Glutamatergic neuron (in vitro differentiated cells): ENCODE results near the gene IL23R. TPM values are rescaled to one million over a fixed set of nuclear protein-coding genes. Genes with fewer than 3 reads are reported as not detected.

Experiments used
- DNase-seq: peaks from one replicate; pipeline ENCODE4 v3.0.0; 2022
- H3K27ac Mint-ChIP-seq: one replicate; pipeline ENCODE4 v1.8.0; 2020; ENCODE audit warnings: mild to moderate bottlenecking, mixed read lengths, inconsistent platforms; ENCODE audit not compliant: unreplicated experiment
- H3K27me3 Mint-ChIP-seq: one replicate; pipeline ENCODE4 v1.8.0; 2020; ENCODE audit warnings: mild to moderate bottlenecking, moderate library complexity, mixed read lengths, inconsistent platforms; ENCODE audit not compliant: unreplicated experiment
- H3K36me3 Mint-ChIP-seq: one replicate; pipeline ENCODE4 v1.8.0; 2020; ENCODE audit warnings: mild to moderate bottlenecking, mixed read lengths, inconsistent platforms; ENCODE audit not compliant: unreplicated experiment
- H3K4me1 Mint-ChIP-seq: one replicate; pipeline ENCODE4 v1.8.0; 2020; ENCODE audit warnings: mild to moderate bottlenecking, low read depth, mixed read lengths, inconsistent platforms; ENCODE audit not compliant: unreplicated experiment
- H3K4me3 Mint-ChIP-seq: one replicate; pipeline ENCODE4 v1.8.0; 2020; ENCODE audit warnings: mild to moderate bottlenecking, mixed read lengths, inconsistent platforms; ENCODE audit not compliant: unreplicated experiment
- H3K9me3 Mint-ChIP-seq: one replicate; pipeline ENCODE4 v1.8.0; 2020; ENCODE audit warnings: mild to moderate bottlenecking, moderate library complexity, mixed read lengths, inconsistent platforms; ENCODE audit not compliant: unreplicated experiment
- CTCF ChIP-seq: fragments of 200-600 bp; sonication (generic); IDR thresholded peaks from one replicate; pipeline ENCODE4 v1.5.0; 2021; ENCODE audit not compliant: partially characterized antibody, unreplicated experiment
- total RNA-seq: library from RNA; stranded (reverse); fragmentation: NEBNext Ultra II Directional; extraction: Animal tissue kit (Norgen Biotek cat#: 25700); gene quantifications from one replicate; pipeline ENCODE4 v1.2.1, GENCODE V29; 2021; ENCODE audit not compliant: unreplicated experiment

The IL23R gene
- total RNA-seq, 1 donor from 2014 or later: not detected

DNA sequence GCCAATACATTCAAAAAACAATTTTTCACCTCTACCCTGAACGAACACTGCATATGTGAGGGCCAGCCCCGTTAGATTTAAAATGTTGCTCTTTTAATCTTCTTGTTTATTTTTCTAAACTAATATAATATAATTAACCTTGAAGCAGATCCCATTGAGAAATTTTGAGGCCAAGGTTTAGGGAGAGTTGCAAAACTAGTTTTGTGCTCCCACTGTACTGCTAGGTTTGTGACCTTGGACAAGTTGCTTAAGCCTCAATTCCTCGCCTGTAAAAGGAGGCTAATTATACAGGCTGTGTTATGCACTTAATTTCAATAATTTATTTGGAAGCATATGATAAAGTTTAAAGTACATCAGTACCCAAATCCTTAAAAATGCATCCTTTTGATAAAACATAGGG lies 3.7 kb downstream of the IL23R start:
- TF ChIP-seq CTCF: no peak
- no peaks in the 10 kb centered on the region for H3K27me3 Mint-ChIP-seq
- H3K27ac Mint-ChIP-seq: no peak overlapping the region
- no peaks in the 10 kb centered on the region for H3K9me3 Mint-ChIP-seq
- no peak overlapping the region for H3K4me3 Mint-ChIP-seq
- no peaks in the 10 kb centered on the region for H3K36me3 Mint-ChIP-seq
- H3K4me1 Mint-ChIP-seq: no peaks in the 10 kb centered on the region
- no peak for DNase-seq

GRCh38 chr1:67170751-67171573 lies 4.7 kb downstream of the IL23R start:
- no peaks in the 10 kb centered on the region for H3K27me3 Mint-ChIP-seq
- H3K36me3 Mint-ChIP-seq: no peaks in the 10 kb centered on the region
- no peak overlapping the region for H3K27ac Mint-ChIP-seq
- H3K4me1 Mint-ChIP-seq: no peaks in the 10 kb centered on the region
- TF ChIP-seq CTCF: no peak
- no peak for DNase-seq
- no peaks in the 10 kb centered on the region for H3K9me3 Mint-ChIP-seq
- no peak overlapping the region for H3K4me3 Mint-ChIP-seq

- Mint-ChIP-seq H3K27ac (no peak overlapping the region), H3K36me3 (no peaks in the 10 kb centered on the region), H3K4me3 (no peak overlapping the region), H3K4me1 (no peaks in the 10 kb centered on the region), H3K27me3 (no peaks in the 10 kb centered on the region), H3K9me3 (no peaks in the 10 kb centered on the region)
- DNase-seq: no peak
- no peak for TF ChIP-seq CTCF
Observed at GRCh38 chr1:67171574-67171955, 5.3 kb downstream of the IL23R start.

- H3K36me3 Mint-ChIP-seq: no peaks in the 10 kb centered on the region
- H3K4me1 Mint-ChIP-seq: no peaks in the 10 kb centered on the region
- no peak overlapping the region for H3K27ac Mint-ChIP-seq
- no peak for DNase-seq
- TF ChIP-seq CTCF: no peak
- H3K27me3 Mint-ChIP-seq: no peaks in the 10 kb centered on the region
- H3K9me3 Mint-ChIP-seq: no peaks in the 10 kb centered on the region
- no peak overlapping the region for H3K4me3 Mint-ChIP-seq
Observed at GRCh38 chr1:67171978-67172377, 5.7 kb downstream of the IL23R start.

GRCh38 chr1:67173988-67174387 lies 7.7 kb downstream of the IL23R start:
- DNase-seq: no peak
- Mint-ChIP-seq H3K4me3 (no peak overlapping the region), H3K36me3 (no peaks in the 10 kb centered on the region), H3K4me1 (no peaks in the 10 kb centered on the region), H3K9me3 (no peaks in the 10 kb centered on the region), H3K27me3 (no peaks in the 10 kb centered on the region), H3K27ac (no peak overlapping the region)
- TF ChIP-seq CTCF: no peak
